Testis (tissue), 2 donors: ENCODE data around the gene CACNA1C.

Source experiments
- POLR2A ChIP-seq: fragments of 450-650 bp; IDR thresholded peaks from one replicate; pipeline ENCODE4 v1.6.1; 2017; ENCODE audit warnings: antibody characterized with exemption, mild to moderate bottlenecking, moderate library complexity
- TF ChIP-seq, protein P1 (sequence below), 3 experiments: fragments of 450-650 bp in 2 of 3; fragments of 200-600 bp in 1 of 3; sonication (generic) in 1 of 3; IDR thresholded peaks; one replicate each; pipeline ENCODE4 v1.5.1; 2016 to 2019; ENCODE audit warnings: antibody characterized with exemption in 3 of 3, mild to moderate bottlenecking in 2 of 3, moderate library complexity in 1 of 3

DNA sequence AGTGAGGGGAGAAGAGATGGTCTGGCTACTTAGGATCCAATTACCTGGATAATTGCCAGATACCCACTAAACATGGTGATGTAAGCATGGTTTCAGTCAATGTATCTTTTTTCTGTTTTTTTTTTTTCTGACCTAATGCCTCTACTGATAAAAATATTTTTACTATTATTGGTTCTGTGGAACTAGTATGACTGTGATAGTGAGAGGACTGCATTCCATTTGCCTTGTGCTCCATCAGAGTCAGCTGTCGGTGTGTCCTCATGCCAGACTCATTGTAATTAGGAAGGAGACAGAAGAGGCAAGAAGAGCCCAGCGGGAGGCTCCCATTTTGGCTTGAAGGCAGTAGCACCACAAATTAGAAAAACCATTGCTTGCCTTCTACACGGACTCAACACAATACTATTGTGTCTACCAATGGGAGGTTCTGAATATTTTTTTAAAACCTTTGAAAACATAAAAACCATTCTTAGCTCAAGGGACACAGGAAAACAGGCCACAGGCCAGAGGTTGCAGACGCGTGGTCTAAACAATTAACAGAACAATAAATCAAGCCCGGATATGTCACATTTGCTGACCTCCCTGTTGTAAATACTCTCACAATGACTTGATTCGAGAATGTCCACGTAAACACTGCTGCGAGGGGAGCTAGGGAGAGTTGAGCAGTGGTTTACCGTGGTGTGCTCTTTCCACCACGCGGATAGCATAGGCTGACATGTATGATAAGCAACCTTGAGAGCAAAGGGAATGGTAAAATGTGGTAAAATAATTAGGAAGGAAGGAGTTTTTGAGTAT, 35.0 kb upstream of the CACNA1C start:
- TF ChIP-seq, protein P1, sequence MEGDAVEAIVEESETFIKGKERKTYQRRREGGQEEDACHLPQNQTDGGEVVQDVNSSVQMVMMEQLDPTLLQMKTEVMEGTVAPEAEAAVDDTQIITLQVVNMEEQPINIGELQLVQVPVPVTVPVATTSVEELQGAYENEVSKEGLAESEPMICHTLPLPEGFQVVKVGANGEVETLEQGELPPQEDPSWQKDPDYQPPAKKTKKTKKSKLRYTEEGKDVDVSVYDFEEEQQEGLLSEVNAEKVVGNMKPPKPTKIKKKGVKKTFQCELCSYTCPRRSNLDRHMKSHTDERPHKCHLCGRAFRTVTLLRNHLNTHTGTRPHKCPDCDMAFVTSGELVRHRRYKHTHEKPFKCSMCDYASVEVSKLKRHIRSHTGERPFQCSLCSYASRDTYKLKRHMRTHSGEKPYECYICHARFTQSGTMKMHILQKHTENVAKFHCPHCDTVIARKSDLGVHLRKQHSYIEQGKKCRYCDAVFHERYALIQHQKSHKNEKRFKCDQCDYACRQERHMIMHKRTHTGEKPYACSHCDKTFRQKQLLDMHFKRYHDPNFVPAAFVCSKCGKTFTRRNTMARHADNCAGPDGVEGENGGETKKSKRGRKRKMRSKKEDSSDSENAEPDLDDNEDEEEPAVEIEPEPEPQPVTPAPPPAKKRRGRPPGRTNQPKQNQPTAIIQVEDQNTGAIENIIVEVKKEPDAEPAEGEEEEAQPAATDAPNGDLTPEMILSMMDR (IDR thresholded peaks at IDR 0.05) = no peak
- no peak for TF ChIP-seq POLR2A
